SK-N-SH treated with all-trans-retinoic acid at 6 μM for 48 hours (cell line): Measurements from ENCODE around the gene CLEC16A.

Source experiments
- ATAC-seq: fragments of 200-7000 bp; cut with Tn5 transposase; 3 replicates; pipeline ENCODE4 v1.9.1; 2020; ENCODE audit warnings: mild to moderate bottlenecking, moderate library complexity
- ARNTL ChIP-seq: fragments of 450-650 bp; formaldehyde crosslinking; IDR thresholded peaks from 2 replicates; pipeline ENCODE4 v1.5.0; 2020; ENCODE audit warnings: low read depth, mild to moderate bottlenecking, moderate library complexity, borderline replicate concordance
- BACH2 ChIP-seq: fragments of 250-450 bp; sonication (Bioruptor Pico); IDR thresholded peaks from 2 replicates; pipeline ENCODE4 v1.9.0; 2021; ENCODE audit warnings: mild to moderate bottlenecking, borderline replicate concordance
- CSDC2 ChIP-seq: fragments of 250-450 bp; sonication (Bioruptor Pico); IDR thresholded peaks from 2 replicates; pipeline ENCODE4 v1.5.0; 2020; ENCODE audit warnings: mild to moderate bottlenecking, moderate library complexity
- ESRRG ChIP-seq: fragments of 250-450 bp; sonication (Bioruptor Pico); IDR thresholded peaks from 2 replicates; pipeline ENCODE4 v1.6.1; 2021; ENCODE audit warnings: mild to moderate bottlenecking
- GLIS3 ChIP-seq: fragments of 250-450 bp; sonication (Bioruptor Pico); IDR thresholded peaks from 2 replicates; pipeline ENCODE4 v1.5.0; 2020; ENCODE audit warnings: mild to moderate bottlenecking, moderate library complexity
- ISL1 ChIP-seq: fragments of 250-450 bp; sonication (Bioruptor Pico); IDR thresholded peaks from 2 replicates; pipeline ENCODE4 v2.1.2; 2022; ENCODE audit warnings: mild to moderate bottlenecking, moderate library complexity
- OSR1 ChIP-seq: fragments of 250-450 bp; sonication (Bioruptor Pico); IDR thresholded peaks from 2 replicates; pipeline ENCODE4 v1.8.0; 2022; ENCODE audit warnings: moderate library complexity, mild to moderate bottlenecking, inconsistent platforms
- RARB ChIP-seq: fragments of 250-450 bp; sonication (Bioruptor Pico); IDR thresholded peaks from 2 replicates; pipeline ENCODE4 v1.8.0; 2021; ENCODE audit warnings: mild to moderate bottlenecking, moderate library complexity
- SNAI2 ChIP-seq: fragments of 250-450 bp; sonication (Bioruptor Pico); IDR thresholded peaks from 2 replicates; pipeline ENCODE4 v1.5.0; 2020; ENCODE audit warnings: mild to moderate bottlenecking, moderate library complexity
- TCF4 ChIP-seq: fragments of 250-450 bp; sonication (Bioruptor Pico); IDR thresholded peaks from 2 replicates; pipeline ENCODE4 v1.8.0; 2021; ENCODE audit warnings: mild to moderate bottlenecking, moderate library complexity, borderline replicate concordance
- TOX ChIP-seq: fragments of 250-450 bp; sonication (Bioruptor Pico); IDR thresholded peaks from 2 replicates; pipeline ENCODE4 v1.8.0; 2021; ENCODE audit warnings: mild to moderate bottlenecking, moderate library complexity, borderline replicate concordance
- ZFP30 ChIP-seq: fragments of 450-650 bp; formaldehyde crosslinking; IDR thresholded peaks from 2 replicates; pipeline ENCODE4 v1.5.0; 2022; ENCODE audit warnings: mild to moderate bottlenecking, moderate library complexity
- ZNF565 ChIP-seq: fragments of 450-650 bp; formaldehyde crosslinking; conservative IDR thresholded peaks from 2 replicates; pipeline ENCODE4 v1.5.0; 2020; ENCODE audit warnings: low read depth, mild to moderate bottlenecking, moderate library complexity
- ZNF70 ChIP-seq: fragments of 450-650 bp; formaldehyde crosslinking; IDR thresholded peaks from 2 replicates; pipeline ENCODE4 v1.5.0; 2020; ENCODE audit warnings: mild to moderate bottlenecking, moderate library complexity
- ZNF8 ChIP-seq: fragments of 450-650 bp; formaldehyde crosslinking; IDR thresholded peaks from 2 replicates; pipeline ENCODE4 v1.5.0; 2020; ENCODE audit warnings: mild to moderate bottlenecking, moderate library complexity
- TF ChIP-seq, protein P1 (sequence below): fragments of 250-450 bp; sonication (Bioruptor Pico); IDR thresholded peaks from 2 replicates; pipeline ENCODE4 v1.5.1; 2020; ENCODE audit warnings: low read depth, mild to moderate bottlenecking, moderate library complexity
- TF ChIP-seq, protein P2 (sequence below): fragments of 250-450 bp; sonication (Bioruptor Pico); IDR thresholded peaks from 2 replicates; pipeline ENCODE4 v1.8.0; 2021; ENCODE audit warnings: low read depth, mild to moderate bottlenecking, moderate library complexity, borderline replicate concordance
- TF ChIP-seq, protein P3 (sequence below): fragments of 250-450 bp; sonication (Bioruptor Pico); IDR thresholded peaks from 2 replicates; pipeline ENCODE4 v1.5.1; 2021; ENCODE audit warnings: mild to moderate bottlenecking, moderate library complexity
- TF ChIP-seq, protein P4 (sequence below): fragments of 250-450 bp; sonication (Bioruptor Pico); IDR thresholded peaks from 2 replicates; pipeline ENCODE4 v1.8.0; 2020; ENCODE audit warnings: mild to moderate bottlenecking, moderate library complexity, borderline replicate concordance
- TF ChIP-seq, protein P5 (sequence below): fragments of 250-450 bp; sonication (Bioruptor Pico); IDR thresholded peaks from 2 replicates; pipeline ENCODE4 v1.5.0; 2020; ENCODE audit warnings: mild to moderate bottlenecking, moderate library complexity

The CLEC16A gene

DNA sequence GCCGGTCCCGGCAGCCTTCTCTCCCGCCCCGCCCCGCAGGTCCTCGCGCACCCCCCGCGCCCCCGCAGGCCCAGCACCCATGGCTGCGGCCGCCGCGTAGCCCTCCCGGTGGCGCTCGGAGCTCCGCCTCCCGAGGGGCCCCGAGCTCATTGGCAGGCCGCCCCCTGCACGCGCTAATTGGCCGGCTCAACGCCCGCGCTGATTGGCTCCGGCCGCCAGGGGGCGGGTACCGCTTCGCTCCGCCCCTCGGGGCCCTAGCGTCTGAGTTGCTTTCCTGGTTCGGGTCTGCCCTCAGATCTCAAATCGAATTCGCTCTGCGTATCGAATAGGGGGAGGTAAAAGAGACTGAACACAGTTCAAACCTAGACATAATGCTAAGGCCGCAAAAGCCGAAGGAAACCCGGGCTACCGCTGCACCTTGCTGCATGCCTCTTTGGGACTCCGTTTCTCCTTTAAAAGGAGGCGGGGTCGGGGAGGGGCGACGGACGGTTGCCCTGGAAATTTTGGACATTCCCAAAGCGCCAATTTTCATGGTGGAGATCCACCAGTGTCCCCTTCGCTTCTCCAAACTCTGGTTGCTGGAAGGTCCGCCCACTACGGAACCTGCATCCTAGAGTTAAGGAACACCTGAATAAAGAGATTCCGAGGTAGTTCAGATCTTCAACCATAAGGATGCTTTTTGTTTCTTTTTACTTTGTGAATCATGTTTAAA, 1.9 kb upstream of the CLEC16A start, which contains the start of gene DEXI:
DEXI (minus strand) TSS at position 117 of the 712 bp plus-strand sequence. CDS start 463 bp downstream, outside the sequence.
- peak; percentile 78 for ATAC-seq
- TF ChIP-seq BACH2 (CRISPR knock-in tag): no peak
- TF ChIP-seq, protein P1, sequence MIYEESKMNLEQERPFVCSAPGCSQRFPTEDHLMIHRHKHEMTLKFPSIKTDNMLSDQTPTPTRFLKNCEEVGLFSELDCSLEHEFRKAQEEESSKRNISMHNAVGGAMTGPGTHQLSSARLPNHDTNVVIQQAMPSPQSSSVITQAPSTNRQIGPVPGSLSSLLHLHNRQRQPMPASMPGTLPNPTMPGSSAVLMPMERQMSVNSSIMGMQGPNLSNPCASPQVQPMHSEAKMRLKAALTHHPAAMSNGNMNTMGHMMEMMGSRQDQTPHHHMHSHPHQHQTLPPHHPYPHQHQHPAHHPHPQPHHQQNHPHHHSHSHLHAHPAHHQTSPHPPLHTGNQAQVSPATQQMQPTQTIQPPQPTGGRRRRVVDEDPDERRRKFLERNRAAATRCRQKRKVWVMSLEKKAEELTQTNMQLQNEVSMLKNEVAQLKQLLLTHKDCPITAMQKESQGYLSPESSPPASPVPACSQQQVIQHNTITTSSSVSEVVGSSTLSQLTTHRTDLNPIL (CRISPR knock-in tag): no peak
- TF ChIP-seq, protein P2, sequence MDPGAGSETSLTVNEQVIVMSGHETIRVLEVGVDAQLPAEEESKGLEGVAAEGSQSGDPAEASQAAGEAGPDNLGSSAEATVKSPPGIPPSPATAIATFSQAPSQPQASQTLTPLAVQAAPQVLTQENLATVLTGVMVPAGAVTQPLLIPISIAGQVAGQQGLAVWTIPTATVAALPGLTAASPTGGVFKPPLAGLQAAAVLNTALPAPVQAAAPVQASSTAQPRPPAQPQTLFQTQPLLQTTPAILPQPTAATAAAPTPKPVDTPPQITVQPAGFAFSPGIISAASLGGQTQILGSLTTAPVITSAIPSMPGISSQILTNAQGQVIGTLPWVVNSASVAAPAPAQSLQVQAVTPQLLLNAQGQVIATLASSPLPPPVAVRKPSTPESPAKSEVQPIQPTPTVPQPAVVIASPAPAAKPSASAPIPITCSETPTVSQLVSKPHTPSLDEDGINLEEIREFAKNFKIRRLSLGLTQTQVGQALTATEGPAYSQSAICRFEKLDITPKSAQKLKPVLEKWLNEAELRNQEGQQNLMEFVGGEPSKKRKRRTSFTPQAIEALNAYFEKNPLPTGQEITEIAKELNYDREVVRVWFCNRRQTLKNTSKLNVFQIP: no peak
- TF ChIP-seq ESRRG (CRISPR knock-in tag): no peak
- no peak for TF ChIP-seq GLIS3 (CRISPR knock-in tag)
- no peak for TF ChIP-seq RARB
- TF ChIP-seq, protein P3, sequence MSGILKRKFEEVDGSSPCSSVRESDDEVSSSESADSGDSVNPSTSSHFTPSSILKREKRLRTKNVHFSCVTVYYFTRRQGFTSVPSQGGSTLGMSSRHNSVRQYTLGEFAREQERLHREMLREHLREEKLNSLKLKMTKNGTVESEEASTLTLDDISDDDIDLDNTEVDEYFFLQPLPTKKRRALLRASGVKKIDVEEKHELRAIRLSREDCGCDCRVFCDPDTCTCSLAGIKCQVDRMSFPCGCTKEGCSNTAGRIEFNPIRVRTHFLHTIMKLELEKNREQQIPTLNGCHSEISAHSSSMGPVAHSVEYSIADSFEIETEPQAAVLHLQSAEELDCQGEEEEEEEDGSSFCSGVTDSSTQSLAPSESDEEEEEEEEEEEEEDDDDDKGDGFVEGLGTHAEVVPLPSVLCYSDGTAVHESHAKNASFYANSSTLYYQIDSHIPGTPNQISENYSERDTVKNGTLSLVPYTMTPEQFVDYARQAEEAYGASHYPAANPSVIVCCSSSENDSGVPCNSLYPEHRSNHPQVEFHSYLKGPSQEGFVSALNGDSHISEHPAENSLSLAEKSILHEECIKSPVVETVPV (CRISPR knock-in tag): no peak
- TF ChIP-seq, protein P4, sequence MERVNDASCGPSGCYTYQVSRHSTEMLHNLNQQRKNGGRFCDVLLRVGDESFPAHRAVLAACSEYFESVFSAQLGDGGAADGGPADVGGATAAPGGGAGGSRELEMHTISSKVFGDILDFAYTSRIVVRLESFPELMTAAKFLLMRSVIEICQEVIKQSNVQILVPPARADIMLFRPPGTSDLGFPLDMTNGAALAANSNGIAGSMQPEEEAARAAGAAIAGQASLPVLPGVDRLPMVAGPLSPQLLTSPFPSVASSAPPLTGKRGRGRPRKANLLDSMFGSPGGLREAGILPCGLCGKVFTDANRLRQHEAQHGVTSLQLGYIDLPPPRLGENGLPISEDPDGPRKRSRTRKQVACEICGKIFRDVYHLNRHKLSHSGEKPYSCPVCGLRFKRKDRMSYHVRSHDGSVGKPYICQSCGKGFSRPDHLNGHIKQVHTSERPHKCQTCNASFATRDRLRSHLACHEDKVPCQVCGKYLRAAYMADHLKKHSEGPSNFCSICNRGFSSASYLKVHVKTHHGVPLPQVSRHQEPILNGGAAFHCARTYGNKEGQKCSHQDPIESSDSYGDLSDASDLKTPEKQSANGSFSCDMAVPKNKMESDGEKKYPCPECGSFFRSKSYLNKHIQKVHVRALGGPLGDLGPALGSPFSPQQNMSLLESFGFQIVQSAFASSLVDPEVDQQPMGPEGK: no peak

DNA sequence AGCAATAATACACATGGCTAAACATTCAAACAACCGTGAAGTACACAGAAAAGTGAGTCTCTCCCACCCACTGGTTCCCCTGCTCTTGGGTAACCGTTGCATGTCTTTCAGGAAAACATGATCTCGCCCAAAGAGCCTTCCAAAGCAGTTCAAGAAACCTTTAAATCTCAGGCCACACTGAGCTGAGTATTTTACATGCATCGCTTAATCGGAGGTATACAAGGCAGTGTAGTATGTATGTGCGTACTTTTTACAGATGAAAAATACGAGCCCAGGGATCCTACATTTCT, 1.4 kb upstream of the CLEC16A start:
- TF ChIP-seq SNAI2 (CRISPR knock-in tag) (no peak), ZNF565 (CRISPR knock-in tag) (no peak), ARNTL (CRISPR knock-in tag) (no peak), GLIS3 (CRISPR knock-in tag) (no peak), RARB (no peak), CSDC2 (no peak), BACH2 (CRISPR knock-in tag) (no peak), ZNF8 (CRISPR knock-in tag) (no peak), ZFP30 (CRISPR knock-in tag) (no peak), TCF4 (CRISPR knock-in tag) (no peak), ISL1 (CRISPR knock-in tag) (no peak), OSR1 (CRISPR knock-in tag) (no peak), TOX (CRISPR knock-in tag) (no peak), ESRRG (CRISPR knock-in tag) (no peak), ZNF70 (CRISPR knock-in tag) (no peak)
- TF ChIP-seq, protein P2: no peak
- TF ChIP-seq, protein P1 (CRISPR knock-in tag): no peak
- TF ChIP-seq, protein P4: no peak
- TF ChIP-seq, protein P3 (CRISPR knock-in tag): no peak
- TF ChIP-seq, protein P5, sequence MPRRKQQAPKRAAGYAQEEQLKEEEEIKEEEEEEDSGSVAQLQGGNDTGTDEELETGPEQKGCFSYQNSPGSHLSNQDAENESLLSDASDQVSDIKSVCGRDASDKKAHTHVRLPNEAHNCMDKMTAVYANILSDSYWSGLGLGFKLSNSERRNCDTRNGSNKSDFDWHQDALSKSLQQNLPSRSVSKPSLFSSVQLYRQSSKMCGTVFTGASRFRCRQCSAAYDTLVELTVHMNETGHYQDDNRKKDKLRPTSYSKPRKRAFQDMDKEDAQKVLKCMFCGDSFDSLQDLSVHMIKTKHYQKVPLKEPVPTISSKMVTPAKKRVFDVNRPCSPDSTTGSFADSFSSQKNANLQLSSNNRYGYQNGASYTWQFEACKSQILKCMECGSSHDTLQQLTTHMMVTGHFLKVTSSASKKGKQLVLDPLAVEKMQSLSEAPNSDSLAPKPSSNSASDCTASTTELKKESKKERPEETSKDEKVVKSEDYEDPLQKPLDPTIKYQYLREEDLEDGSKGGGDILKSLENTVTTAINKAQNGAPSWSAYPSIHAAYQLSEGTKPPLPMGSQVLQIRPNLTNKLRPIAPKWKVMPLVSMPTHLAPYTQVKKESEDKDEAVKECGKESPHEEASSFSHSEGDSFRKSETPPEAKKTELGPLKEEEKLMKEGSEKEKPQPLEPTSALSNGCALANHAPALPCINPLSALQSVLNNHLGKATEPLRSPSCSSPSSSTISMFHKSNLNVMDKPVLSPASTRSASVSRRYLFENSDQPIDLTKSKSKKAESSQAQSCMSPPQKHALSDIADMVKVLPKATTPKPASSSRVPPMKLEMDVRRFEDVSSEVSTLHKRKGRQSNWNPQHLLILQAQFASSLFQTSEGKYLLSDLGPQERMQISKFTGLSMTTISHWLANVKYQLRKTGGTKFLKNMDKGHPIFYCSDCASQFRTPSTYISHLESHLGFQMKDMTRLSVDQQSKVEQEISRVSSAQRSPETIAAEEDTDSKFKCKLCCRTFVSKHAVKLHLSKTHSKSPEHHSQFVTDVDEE (CRISPR knock-in tag): no peak
- TF ChIP-seq, all 23 proteins: peak for 0
- ATAC-seq: no peak
